GM18499 (cell line): Measurements from ENCODE around the gene DUSP23.
A peak's percentile ranks its signal among the peaks of the same experiment; 100 is the strongest.

Experiments used
- ATAC-seq: cut with Tn5 transposase; IDR thresholded peaks from one replicate; pipeline ENCODE4 v1.9.1; 2021; ENCODE audit warnings: moderate number of reproducible peaks; ENCODE audit not compliant: insufficient read depth, unreplicated experiment

DUSP23 gene

GRCh38 chr1:159827102-159827490 lies 46.3 kb downstream of the DUSP23 start:
- no peak for ATAC-seq

- no peak for ATAC-seq
These were observed 46.8 kb downstream of the DUSP23 start for GRCh38 chr1:159827549-159827948.

GRCh38 chr1:159828176-159828575 lies 47.4 kb downstream of the DUSP23 start:
- ATAC-seq, result no peak

GRCh38 chr1:159828581-159829272 lies 48.0 kb downstream of the DUSP23 start:
- no peak for ATAC-seq

GRCh38 chr1:159829273-159829634 lies 48.5 kb downstream of the DUSP23 start:
- ATAC-seq, result peak; percentile 70

GRCh38 chr1:159829822-159830465 lies 49.2 kb downstream of the DUSP23 start:
- ATAC-seq, result no peak

- ATAC-seq, result no peak
These were observed 50.0 kb downstream of the DUSP23 start for GRCh38 chr1:159830722-159831121.

- no peak for ATAC-seq
These were observed 50.8 kb downstream of the DUSP23 start for GRCh38 chr1:159831412-159832141.
